Right lobe of liver (tissue), 4 donors: ENCODE data around the gene NME3.

Source experiments
- POLR2A ChIP-seq: fragments of 450-650 bp; IDR thresholded peaks from one replicate; pipeline ENCODE4 v1.6.1; 2017; ENCODE audit warnings: antibody characterized with exemption, mild to moderate bottlenecking
- TF ChIP-seq, protein P1 (sequence below), 4 donors: fragments of 200-600 bp in 3 of 4; fragments of 450-650 bp in 1 of 4; IDR thresholded peaks; one replicate each; pipeline versions ENCODE4 v1.5.1 to v1.8.0; 2016 to 2022; ENCODE audit warnings: antibody characterized with exemption in 4 of 4, mild to moderate bottlenecking in 2 of 4
- donor health status: DM: no; HTN: no; CAD: no.
- donor health status: DM: no; HTN: no; CAD: no.
- donor health status: DM: no; HTN: yes; CAD: no.

DNA sequence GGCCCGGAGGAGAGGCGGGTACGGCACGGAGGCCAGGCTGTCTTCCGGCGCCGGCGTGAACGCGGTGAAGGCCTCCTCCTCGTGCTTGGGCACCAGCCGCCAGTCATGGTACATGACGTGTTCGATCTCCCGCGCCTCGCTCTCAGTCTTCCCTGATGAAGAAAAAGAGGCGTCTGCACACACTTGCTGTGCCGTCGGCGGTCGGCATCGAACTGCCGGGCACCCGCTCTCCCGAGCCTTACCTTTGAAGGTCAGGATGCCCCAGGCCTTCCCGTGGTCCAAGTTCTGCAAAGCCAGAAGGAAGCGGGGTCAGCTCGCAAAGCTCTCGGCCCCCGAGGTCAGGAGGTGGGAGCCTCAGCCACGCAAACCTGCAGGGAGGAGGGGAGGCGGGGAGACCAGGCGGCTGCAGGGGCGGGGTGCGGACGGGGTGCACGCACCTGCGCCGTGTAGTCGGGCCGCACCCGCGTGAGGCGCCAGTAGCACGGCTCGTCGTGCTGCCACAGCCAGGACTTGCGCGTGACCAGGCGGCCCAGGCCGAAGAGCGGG lies 1.1 kb upstream of the NME3 start, which contains the start of gene EME2:
- TF ChIP-seq, protein P1, sequence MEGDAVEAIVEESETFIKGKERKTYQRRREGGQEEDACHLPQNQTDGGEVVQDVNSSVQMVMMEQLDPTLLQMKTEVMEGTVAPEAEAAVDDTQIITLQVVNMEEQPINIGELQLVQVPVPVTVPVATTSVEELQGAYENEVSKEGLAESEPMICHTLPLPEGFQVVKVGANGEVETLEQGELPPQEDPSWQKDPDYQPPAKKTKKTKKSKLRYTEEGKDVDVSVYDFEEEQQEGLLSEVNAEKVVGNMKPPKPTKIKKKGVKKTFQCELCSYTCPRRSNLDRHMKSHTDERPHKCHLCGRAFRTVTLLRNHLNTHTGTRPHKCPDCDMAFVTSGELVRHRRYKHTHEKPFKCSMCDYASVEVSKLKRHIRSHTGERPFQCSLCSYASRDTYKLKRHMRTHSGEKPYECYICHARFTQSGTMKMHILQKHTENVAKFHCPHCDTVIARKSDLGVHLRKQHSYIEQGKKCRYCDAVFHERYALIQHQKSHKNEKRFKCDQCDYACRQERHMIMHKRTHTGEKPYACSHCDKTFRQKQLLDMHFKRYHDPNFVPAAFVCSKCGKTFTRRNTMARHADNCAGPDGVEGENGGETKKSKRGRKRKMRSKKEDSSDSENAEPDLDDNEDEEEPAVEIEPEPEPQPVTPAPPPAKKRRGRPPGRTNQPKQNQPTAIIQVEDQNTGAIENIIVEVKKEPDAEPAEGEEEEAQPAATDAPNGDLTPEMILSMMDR (IDR thresholded peaks at IDR 0.05), result no peak
- no peak for TF ChIP-seq POLR2A
